H9 (cell line): ENCODE data around the gene CCSER2. TPM values are rescaled to one million over a fixed set of nuclear protein-coding genes. Genes with fewer than 3 reads are reported as not detected.

Experiments used
- DNase-seq: peaks from one replicate; pipeline ENCODE4 v3.0.0-alpha.2; 2017
- H2AFZ ChIP-seq: one replicate; pipeline ENCODE4 v1.6.1; 2013; ENCODE audit warnings: mild to moderate bottlenecking, low read length, control low read depth, moderate library complexity
- H2AK5ac ChIP-seq: 2 replicates; pipeline ENCODE4 v1.6.1; 2013; ENCODE audit warnings: low read length, control low read depth, mixed read lengths; ENCODE audit not compliant: insufficient read length
- H2BK120ac ChIP-seq: one replicate; pipeline ENCODE4 v1.6.1; 2013; ENCODE audit warnings: low read depth, mild to moderate bottlenecking, low read length, control low read depth, inconsistent platforms; ENCODE audit not compliant: poor library complexity, severe bottlenecking
- H2BK12ac ChIP-seq: 2 replicates; pipeline ENCODE4 v1.6.1; 2013; ENCODE audit warnings: low read length, control low read depth, mixed read lengths, low read depth; ENCODE audit not compliant: insufficient read length
- H2BK15ac ChIP-seq: 2 replicates; pipeline ENCODE4 v1.6.1; 2013; ENCODE audit warnings: low read depth, low read length, control low read depth
- H2BK20ac ChIP-seq: one replicate; pipeline ENCODE4 v1.6.1; 2013; ENCODE audit warnings: low read depth, mild to moderate bottlenecking, low read length, control low read depth, inconsistent platforms; ENCODE audit not compliant: poor library complexity, severe bottlenecking
- H2BK5ac ChIP-seq: 2 replicates; pipeline ENCODE4 v1.6.1; 2013; ENCODE audit warnings: low read length, control low read depth, mixed read lengths; ENCODE audit not compliant: insufficient read length
- H3K14ac ChIP-seq: 2 replicates; pipeline ENCODE4 v1.6.1; 2013; ENCODE audit warnings: low read length, control low read depth; ENCODE audit not compliant: insufficient read depth
- H3K18ac ChIP-seq: 2 replicates; pipeline ENCODE4 v1.6.1; 2013; ENCODE audit warnings: low read depth, mild to moderate bottlenecking, mixed read lengths, low read length, control low read depth; ENCODE audit not compliant: insufficient read length
- H3K23ac ChIP-seq: 2 replicates; pipeline ENCODE4 v1.6.1; 2013; ENCODE audit warnings: low read length, control low read depth, mixed read lengths, low read depth; ENCODE audit not compliant: insufficient read length
- H3K23me2 ChIP-seq: 2 replicates; pipeline ENCODE4 v1.6.1; 2013; ENCODE audit warnings: low read depth, mild to moderate bottlenecking, mixed read lengths, low read length, control low read depth; ENCODE audit not compliant: insufficient read length, poor library complexity, severe bottlenecking
- H3K27ac ChIP-seq: 2 replicates; pipeline ENCODE4 v1.5.1; 2013; ENCODE audit warnings: low read length, control low read depth, mixed read lengths, low read depth; ENCODE audit not compliant: insufficient read length
- H3K27me3 ChIP-seq: 2 replicates; pipeline ENCODE4 v1.6.1; 2013; ENCODE audit warnings: low read length, control low read depth, inconsistent platforms; ENCODE audit not compliant: insufficient read depth
- H3K4ac ChIP-seq: 2 replicates; pipeline ENCODE4 v1.6.1; 2013; ENCODE audit warnings: low read depth, mild to moderate bottlenecking, control low read depth, inconsistent platforms, low read length, moderate library complexity
- H3K4me1 ChIP-seq: 2 replicates; pipeline ENCODE4 v1.6.1; 2013; ENCODE audit warnings: low read length, control low read depth, inconsistent platforms; ENCODE audit not compliant: insufficient read depth
- H3K4me2 ChIP-seq: 2 replicates; pipeline ENCODE4 v1.6.1; 2013; ENCODE audit warnings: low read length, control low read depth, mixed read lengths; ENCODE audit not compliant: insufficient read length, insufficient read depth
- H3K56ac ChIP-seq: 2 replicates; pipeline ENCODE4 v1.6.1; 2013; ENCODE audit warnings: low read depth, mild to moderate bottlenecking, mixed read lengths, low read length, control low read depth; ENCODE audit not compliant: insufficient read length
- H3K79me1 ChIP-seq: 2 replicates; pipeline ENCODE4 v1.6.1; 2013; ENCODE audit warnings: low read depth, mild to moderate bottlenecking, moderate library complexity, low read length, control low read depth, inconsistent platforms; ENCODE audit not compliant: insufficient read depth, poor library complexity, severe bottlenecking
- H3K79me2 ChIP-seq: 2 replicates; pipeline ENCODE4 v1.6.1; 2013; ENCODE audit warnings: low read length, control low read depth, inconsistent platforms; ENCODE audit not compliant: insufficient read depth
- H3K9ac ChIP-seq: 2 replicates; pipeline ENCODE4 v1.6.1; 2013; ENCODE audit warnings: low read length, control low read depth, mixed read lengths; ENCODE audit not compliant: insufficient read length; ENCODE audit errors: extremely low read depth
- H3K9me3 ChIP-seq: one replicate; pipeline ENCODE4 v1.6.1; 2013; ENCODE audit warnings: low read depth, low read length, inconsistent platforms; ENCODE audit not compliant: control insufficient read depth
- H3T11ph ChIP-seq: one replicate; pipeline ENCODE4 v1.6.1; 2013; ENCODE audit warnings: mild to moderate bottlenecking, low read length, control low read depth, inconsistent platforms
- H4K20me1 ChIP-seq: one replicate; pipeline ENCODE4 v1.6.1; 2013; ENCODE audit not compliant: control insufficient read depth, insufficient read length, insufficient read depth
- H4K5ac ChIP-seq: 2 replicates; pipeline ENCODE4 v1.6.1; 2013; ENCODE audit warnings: low read depth, mild to moderate bottlenecking, mixed read lengths, low read length, control low read depth; ENCODE audit not compliant: insufficient read length
- H4K8ac ChIP-seq: replicated peaks from 2 replicates; pipeline ENCODE4 v1.6.1; 2013; ENCODE audit warnings: low read length, control low read depth, mixed read lengths, low read depth; ENCODE audit not compliant: insufficient read length
- H4K91ac ChIP-seq: 2 replicates; pipeline ENCODE4 v1.6.1; 2013; ENCODE audit warnings: low read depth, mild to moderate bottlenecking, moderate library complexity, mixed read lengths, low read length, control low read depth; ENCODE audit not compliant: insufficient read length
- H3K27ac Mint-ChIP-seq, 3 experiments: 2 replicates in 2 of 3; 3 replicates in 1 of 3; pipeline ENCODE4 v1.8.0; 2020 to 2021; ENCODE audit warnings: mixed read lengths in 3 of 3, mild to moderate bottlenecking in 1 of 3, moderate library complexity in 1 of 3
- H3K27me3 Mint-ChIP-seq: 2 replicates; pipeline ENCODE4 v1.8.0; 2021; ENCODE audit warnings: low read depth, mild to moderate bottlenecking, moderate library complexity, mixed read lengths
- H3K36me3 Mint-ChIP-seq, 3 experiments: 2 replicates in 2 of 3; 3 replicates in 1 of 3; pipeline ENCODE4 v1.8.0; 2020 to 2021; ENCODE audit warnings: low read depth in 3 of 3, mixed read lengths in 3 of 3; ENCODE audit not compliant: insufficient read depth in 1 of 3
- H3K4me1 Mint-ChIP-seq, 2 experiments: 2 replicates each; pipeline ENCODE4 v1.8.0; 2020; ENCODE audit warnings: mixed read lengths in 2 of 2
- H3K4me3 Mint-ChIP-seq, 2 experiments: 2 replicates in 1 of 2; 3 replicates in 1 of 2; pipeline ENCODE4 v1.8.0; 2020 to 2021; ENCODE audit warnings: mild to moderate bottlenecking in 2 of 2, mixed read lengths in 2 of 2, moderate library complexity in 1 of 2
- H3K9me3 Mint-ChIP-seq, 2 experiments: 2 replicates in 1 of 2; 3 replicates in 1 of 2; pipeline ENCODE4 v1.8.0; 2020; ENCODE audit warnings: mild to moderate bottlenecking in 2 of 2, mixed read lengths in 2 of 2, moderate library complexity in 1 of 2
- WGBS: extraction: QIAGEN DNeasy Blood & Tissue Kit; methylation state at CpG from one replicate; pipeline ENCODE4 v1.1.7; 2013; ENCODE audit warnings: missing lambda C conversion rate, low lambda C conversion rate, mixed read lengths; ENCODE audit not compliant: insufficient read length; ENCODE audit errors: extremely low coverage; 5-methylcytosine and 5-hydroxymethylcytosine counted together
- total RNA-seq: library from RNA; stranded (reverse); gene quantifications from 2 replicates; pipeline ENCODE4 v1.2.1, GENCODE V29; 2021
- TF ChIP-seq, protein P1 (sequence below): fragments of 200-600 bp; sonication (generic); conservative IDR thresholded peaks from 3 replicates; pipeline ENCODE4 v1.8.0; 2021; ENCODE audit warnings: antibody characterized with exemption, mild to moderate bottlenecking

CCSER2 gene
- total RNA-seq, 1 experiment from 2014 or later = 22.2 TPM

DNA sequence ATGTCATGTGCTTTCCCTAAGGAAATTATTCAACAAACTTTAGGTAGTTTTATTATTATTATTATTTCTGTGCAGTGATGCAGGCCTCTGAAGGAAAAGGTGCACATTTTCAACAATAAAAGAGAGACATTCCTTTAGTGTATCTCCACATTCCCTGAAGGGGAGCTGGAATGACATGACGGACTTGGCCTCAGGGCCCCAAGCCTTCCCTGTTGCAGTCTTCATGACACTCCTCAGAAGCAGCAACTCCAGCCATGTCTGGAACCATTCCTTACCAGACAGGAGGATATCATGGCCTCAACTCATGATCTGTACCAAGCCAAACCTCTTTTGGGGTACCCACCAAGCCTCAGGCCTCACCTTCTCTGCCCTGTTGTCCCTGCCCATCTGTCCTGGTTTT is 35.2 kb upstream of the CCSER2 start:
- Histone ChIP-seq H2BK5ac (no peak overlapping the region), H3K4me2 (no peak overlapping the region), H3K27ac (no peak overlapping the region), H3T11ph (no peak overlapping the region), H4K8ac (no peak overlapping the region), H4K5ac (no peak overlapping the region), H3K79me1 (no peaks in the 10 kb centered on the region), H4K91ac (no peak overlapping the region), H3K56ac (no peak overlapping the region), H3K23ac (no peak overlapping the region), H3K4ac (no peak overlapping the region), H3K14ac (no peak overlapping the region), H2AK5ac (no peak overlapping the region), H2BK20ac (no peak overlapping the region), H4K20me1 (no peaks in the 10 kb centered on the region), H3K18ac (no peak overlapping the region), H3K4me1 (peaks cover 11% of the 10 kb centered on the region), H2BK120ac (no peak overlapping the region), H3K9ac (no peak overlapping the region), H3K79me2 (no peaks in the 10 kb centered on the region), H3K23me2 (no peaks in the 10 kb centered on the region), H2AFZ (no peak overlapping the region), H2BK15ac (no peak overlapping the region), H3K27me3 (no peaks in the 10 kb centered on the region), H2BK12ac (no peak overlapping the region), H3K9me3 (no peaks in the 10 kb centered on the region)
- no peak for DNase-seq
- no CpG with 5 or more reads among the region's 1 CpG for WGBS
- Mint-ChIP-seq H3K27ac (no peak overlapping the region), H3K9me3 (no peaks in the 10 kb centered on the region), H3K4me3 (no peak overlapping the region), H3K4me1 (peaks cover 13 to 14% of the 10 kb centered on the region in 2 experiments), H3K36me3 (no peaks in the 10 kb centered on the region), H3K27me3 (no peaks in the 10 kb centered on the region)
- TF ChIP-seq, protein P1, sequence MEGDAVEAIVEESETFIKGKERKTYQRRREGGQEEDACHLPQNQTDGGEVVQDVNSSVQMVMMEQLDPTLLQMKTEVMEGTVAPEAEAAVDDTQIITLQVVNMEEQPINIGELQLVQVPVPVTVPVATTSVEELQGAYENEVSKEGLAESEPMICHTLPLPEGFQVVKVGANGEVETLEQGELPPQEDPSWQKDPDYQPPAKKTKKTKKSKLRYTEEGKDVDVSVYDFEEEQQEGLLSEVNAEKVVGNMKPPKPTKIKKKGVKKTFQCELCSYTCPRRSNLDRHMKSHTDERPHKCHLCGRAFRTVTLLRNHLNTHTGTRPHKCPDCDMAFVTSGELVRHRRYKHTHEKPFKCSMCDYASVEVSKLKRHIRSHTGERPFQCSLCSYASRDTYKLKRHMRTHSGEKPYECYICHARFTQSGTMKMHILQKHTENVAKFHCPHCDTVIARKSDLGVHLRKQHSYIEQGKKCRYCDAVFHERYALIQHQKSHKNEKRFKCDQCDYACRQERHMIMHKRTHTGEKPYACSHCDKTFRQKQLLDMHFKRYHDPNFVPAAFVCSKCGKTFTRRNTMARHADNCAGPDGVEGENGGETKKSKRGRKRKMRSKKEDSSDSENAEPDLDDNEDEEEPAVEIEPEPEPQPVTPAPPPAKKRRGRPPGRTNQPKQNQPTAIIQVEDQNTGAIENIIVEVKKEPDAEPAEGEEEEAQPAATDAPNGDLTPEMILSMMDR = no peak
